GM15510 (cell line): Measurements from ENCODE around the gene PTPN13.

Experiments
- POLR2A ChIP-seq: IDR thresholded peaks from 3 replicates; pipeline ENCODE4 v1.6.1; 2011; ENCODE audit warnings: borderline replicate concordance; ENCODE audit not compliant: insufficient read length; ENCODE audit errors: extremely low read depth

Gene PTPN13

GRCh38 chr4:86825511-86825910 is 231.4 kb downstream of the PTPN13 start:
- TF ChIP-seq POLR2A, result no peak

DNA sequence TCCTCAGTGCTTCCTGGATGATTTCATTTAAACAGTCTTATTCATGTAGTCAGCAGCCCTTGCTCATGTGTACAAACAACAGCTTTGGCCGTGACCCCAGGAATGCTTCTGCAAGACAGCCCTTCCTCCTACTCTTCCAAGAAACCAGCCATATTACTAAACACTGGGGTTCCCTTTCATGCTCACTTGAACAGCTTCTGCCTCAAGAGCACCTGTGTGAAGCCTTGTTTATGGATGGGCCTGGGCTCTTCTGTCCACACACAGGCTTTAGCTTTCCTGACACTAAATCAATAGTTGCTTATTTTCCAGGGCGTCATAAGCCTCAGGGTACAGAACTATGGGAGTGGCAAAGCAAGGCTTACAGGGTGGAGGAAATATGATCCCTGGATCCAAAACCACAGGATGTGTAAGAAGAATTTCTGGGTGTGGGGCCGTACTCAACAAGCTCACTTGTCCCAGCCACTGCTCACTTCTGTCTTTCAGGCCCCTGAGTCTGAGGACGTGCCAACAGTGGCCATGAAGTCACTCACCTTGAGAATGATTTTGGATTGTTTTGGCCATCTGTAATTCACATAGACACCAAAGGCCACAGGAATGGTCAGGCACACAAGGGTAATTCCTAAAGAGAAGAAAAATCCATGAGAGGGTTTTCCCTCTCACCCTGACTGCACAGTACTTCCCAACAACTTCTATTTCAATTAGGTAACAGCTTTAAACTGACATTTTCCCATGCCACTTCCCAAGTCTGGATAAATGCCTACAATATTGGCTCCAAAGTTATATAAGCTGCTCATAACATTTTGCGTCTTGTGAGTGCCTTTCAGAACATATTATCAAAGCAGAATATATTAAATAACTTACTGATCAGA is 237.4 kb downstream of the PTPN13 start:
- TF ChIP-seq POLR2A, result no peak

- TF ChIP-seq POLR2A, result no peak
Observed at GRCh38 chr4:86833615-86834014, 239.5 kb downstream of the PTPN13 start.

DNA sequence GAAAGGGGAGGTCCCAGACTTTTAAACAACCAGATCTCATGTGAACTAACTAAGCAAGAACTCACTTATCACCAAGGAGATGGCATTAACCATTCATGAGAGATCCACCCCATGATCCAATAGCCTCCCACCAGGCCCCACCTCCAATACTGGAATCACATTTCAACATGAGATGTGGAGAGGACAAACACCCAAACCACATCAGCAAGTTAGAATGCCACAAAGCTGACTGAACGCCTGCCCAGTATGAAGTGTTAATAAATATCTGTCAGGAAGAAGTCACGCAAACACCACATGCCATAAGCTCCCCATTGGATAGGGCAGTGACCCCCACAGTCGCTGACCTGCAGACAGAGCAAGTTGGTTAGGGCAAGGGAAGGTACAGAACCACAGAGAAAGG is 240.8 kb downstream of the PTPN13 start:
- TF ChIP-seq POLR2A, result no peak

- TF ChIP-seq POLR2A, result no peak
Observed at GRCh38 chr4:86835677-86836076, 241.6 kb downstream of the PTPN13 start.

GRCh38 chr4:86837691-86838503 is 243.8 kb downstream of the PTPN13 start:
- TF ChIP-seq POLR2A, result no peak

DNA sequence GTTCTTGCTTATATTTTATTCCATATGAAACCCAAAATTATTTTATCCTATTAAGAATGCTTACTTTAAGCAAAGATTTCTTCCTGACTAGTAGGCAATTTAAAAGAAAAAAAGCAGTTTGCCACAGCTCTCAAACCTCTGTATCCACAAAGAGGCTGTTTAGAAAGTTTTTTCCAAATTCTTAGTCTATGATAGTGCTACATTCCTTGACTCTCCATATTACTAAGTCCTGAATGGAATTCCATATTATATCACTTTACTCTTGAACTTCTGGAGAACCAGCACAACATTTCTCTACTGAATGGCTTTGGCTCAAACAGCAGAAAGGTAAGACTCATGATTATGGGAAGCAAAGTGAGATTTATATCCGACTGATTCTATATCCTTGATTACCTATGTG is 246.7 kb downstream of the PTPN13 start:
- TF ChIP-seq POLR2A, result no peak

DNA sequence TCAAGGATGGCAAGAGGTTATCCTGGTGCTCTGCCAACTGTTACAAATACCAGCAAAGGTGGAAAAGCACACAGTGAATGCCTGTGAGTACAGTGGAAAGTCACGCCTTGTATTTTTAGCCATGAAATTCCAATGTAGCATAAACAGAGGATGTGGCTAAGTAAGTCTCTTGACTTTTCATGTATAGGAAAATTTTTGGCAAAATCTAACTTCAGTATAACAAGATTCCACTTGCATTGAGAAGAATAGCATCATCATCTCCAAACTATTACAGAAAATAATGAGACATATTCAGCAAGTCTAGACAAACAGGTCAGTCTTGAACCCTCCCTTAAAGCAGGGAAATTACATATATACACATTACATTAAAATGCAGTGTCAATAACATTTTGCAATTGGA is 247.2 kb downstream of the PTPN13 start:
- no peak for TF ChIP-seq POLR2A

- TF ChIP-seq POLR2A, result no peak
Observed at GRCh38 chr4:86845593-86845992, 251.5 kb downstream of the PTPN13 start.

DNA sequence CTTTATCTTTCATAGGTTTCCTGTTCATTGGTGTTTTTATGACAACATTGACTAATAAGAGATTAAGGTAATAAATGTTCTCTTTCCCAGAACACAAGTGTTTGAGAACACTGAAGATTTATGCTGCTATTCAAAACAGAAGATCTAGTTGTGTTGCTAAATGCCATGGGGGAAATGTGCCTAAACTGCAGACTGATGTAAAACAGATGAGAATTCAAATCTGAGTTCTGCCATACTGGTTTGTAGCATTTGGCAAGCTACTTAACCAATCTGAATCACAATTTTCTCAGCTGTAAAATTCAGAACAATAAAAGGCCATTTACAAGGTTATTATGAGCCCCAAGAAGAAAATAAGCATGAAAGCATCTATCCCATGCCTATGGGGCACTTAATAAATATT is 252.8 kb downstream of the PTPN13 start:
- TF ChIP-seq POLR2A, result no peak

DNA sequence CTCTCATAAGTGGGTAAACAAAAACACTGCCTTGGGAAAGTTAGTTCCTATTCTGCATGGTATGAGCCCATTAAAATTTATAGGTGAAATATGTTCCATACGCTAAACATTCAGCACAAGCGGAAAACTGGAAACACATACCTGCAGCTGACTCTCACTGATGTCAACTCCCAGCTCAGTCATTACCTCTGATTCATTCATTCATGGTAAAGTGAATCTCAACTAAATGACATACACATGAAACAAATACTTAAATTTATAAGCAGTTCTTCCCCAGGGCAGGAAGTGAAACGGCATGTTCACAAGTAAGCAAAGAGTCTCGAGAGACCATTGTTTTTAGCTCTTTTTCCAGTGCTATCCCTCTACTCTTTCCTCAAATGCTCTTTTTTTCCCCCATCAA is 253.5 kb downstream of the PTPN13 start:
- TF ChIP-seq POLR2A, result no peak

DNA sequence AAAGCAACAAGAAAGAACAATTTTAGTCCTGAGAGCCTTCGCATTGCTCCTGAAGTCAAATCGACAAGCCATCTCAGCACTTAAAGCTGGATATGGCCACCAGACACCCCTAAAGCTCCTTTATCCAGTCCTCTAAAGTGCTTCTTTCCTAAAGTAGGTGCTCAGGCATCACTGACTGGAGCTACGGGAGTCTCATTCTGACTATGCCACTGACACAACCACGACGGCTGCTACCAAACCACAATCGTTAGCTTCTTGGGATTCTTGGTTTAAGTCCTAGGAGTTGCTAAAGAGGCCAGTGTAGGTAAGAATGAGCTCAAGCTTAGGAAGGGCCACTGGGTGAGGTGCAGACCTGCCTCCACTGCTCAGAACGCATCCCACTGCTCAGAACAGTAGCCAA is 254.0 kb downstream of the PTPN13 start:
- no peak for TF ChIP-seq POLR2A

DNA sequence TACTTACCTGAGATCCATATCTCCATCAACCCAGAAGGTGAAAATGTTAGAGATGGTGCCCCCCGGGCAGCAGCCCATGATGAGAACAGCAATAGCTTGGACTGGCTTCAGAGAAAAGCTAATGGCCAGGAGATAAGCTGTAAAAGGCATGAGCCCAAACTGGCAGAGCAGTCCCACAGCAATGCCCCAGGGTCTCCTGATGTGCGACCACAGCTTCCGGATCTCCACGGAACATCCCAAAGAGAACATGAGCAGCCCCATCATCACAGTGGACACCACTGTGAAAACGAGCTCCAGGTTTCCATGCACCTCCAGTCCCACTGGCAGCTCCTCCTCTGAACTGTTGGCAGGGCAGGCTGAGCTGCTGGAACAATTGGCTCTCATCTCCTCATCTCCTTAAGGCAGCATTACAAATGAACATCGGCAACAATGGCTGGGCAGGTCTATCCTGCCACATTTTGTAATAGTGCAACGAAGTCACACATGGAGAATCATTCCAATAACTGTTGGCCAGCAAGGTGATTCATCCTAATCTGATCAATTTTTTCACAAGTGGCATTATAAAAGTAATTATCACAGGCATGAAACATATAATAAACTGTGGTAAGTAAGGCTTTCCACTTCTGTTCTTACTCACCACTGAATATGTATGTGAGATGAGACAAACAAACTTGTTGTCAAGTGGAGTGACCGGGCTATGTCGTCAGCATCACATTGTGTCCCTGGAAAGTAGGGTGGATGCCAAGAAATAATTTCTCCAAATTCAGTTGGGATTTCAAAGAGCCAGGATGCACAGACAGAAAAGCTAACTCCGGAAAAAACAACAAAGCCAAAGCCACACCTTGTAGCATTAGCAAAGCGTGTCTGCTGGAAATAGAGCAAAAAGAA is 254.9 kb downstream of the PTPN13 start, which contains the start of gene SLC10A6:
Gene SLC10A6 (minus strand): TSS at position 653 of the 888 bp plus-strand sequence. CDS start 269 bp downstream, at position 384.
- TF ChIP-seq POLR2A, result no peak

DNA sequence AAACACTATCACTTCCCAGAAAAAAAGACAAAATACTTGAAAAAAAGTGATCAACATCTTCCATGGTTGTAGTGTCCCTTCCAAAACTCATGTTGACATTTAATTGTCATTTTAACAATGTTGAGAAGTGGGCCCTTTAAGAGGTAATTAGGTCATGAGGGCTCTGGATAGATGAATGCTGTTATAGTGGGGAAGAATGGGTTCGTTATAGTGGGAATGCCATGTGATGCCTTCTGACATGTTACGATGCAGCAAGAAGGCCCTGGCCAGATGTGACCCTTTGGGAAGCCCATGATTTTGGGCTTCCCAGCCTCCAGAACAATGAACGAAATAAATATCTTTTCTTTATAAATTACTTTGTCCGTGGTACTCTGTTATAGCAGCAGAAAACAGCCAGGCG is 259.1 kb downstream of the PTPN13 start:
- TF ChIP-seq POLR2A, result no peak

- TF ChIP-seq POLR2A, result no peak
Observed at GRCh38 chr4:86855572-86855971, 261.5 kb downstream of the PTPN13 start.
